IMR-90 (cell line): ENCODE measurements around the gene EXT2. TPM values are rescaled to one million over a fixed set of nuclear protein-coding genes. Genes with fewer than 3 reads are reported as not detected.

Experiments used
- ATAC-seq: fragments of 200-7000 bp; cut with Tn5 transposase; 2 replicates; pipeline ENCODE4 v1.9.1; 2020; ENCODE audit warnings: low read depth, mild to moderate bottlenecking, moderate library complexity
- BruUV-seq: library from RNA; stranded (reverse); fragments of 400-500 nt; replicated peaks from 2 replicates; lab custom pipeline; 2021; lab: Mats Ljungman, UMichigan
- CTCF ChIA-PET: fragments of 300-600 bp; formaldehyde crosslinking; extraction: SDS; loops from one replicate; lab custom pipeline; 2021; ENCODE audit warnings: antibody characterized with exemption; lab: Yijun Ruan, JAX
- POLR2A ChIA-PET: fragments of 300-600 bp; sonication (Branson Sonifier 250); formaldehyde crosslinking; loops from one replicate; lab custom pipeline; 2022; ENCODE audit warnings: antibody characterized with exemption; ENCODE audit not compliant: unreplicated experiment; lab: Charles Lee
- DNase-seq: peaks from one replicate; pipeline ENCODE4 v3.0.0; 2013
- H2AFZ ChIP-seq: replicated peaks from 2 replicates; pipeline ENCODE3; 2013; ENCODE audit warnings: low read length, mild to moderate bottlenecking; ENCODE audit not compliant: poor library complexity
- H2AK5ac ChIP-seq: 2 replicates; pipeline ENCODE4 v1.6.1; 2013; ENCODE audit warnings: low read depth, low read length, inconsistent platforms
- H2AK9ac ChIP-seq: replicated peaks from 2 replicates; pipeline ENCODE3; 2013; ENCODE audit warnings: mild to moderate bottlenecking, low read depth, low read length, moderate library complexity; ENCODE audit not compliant: poor library complexity
- H2BK120ac ChIP-seq: 2 replicates; pipeline ENCODE4 v1.6.1; 2013; ENCODE audit warnings: low read depth, low read length, inconsistent platforms
- H2BK15ac ChIP-seq: 3 replicates; pipeline ENCODE4 v1.6.1; 2013; ENCODE audit warnings: low read depth, low read length, inconsistent platforms
- H2BK20ac ChIP-seq: 2 replicates; pipeline ENCODE4 v1.6.1; 2013; ENCODE audit warnings: low read depth, mild to moderate bottlenecking, inconsistent platforms, low read length, moderate library complexity
- H2BK5ac ChIP-seq: 2 replicates; pipeline ENCODE4 v1.6.1; 2013; ENCODE audit warnings: mild to moderate bottlenecking, low read depth, low read length, inconsistent platforms; ENCODE audit not compliant: poor library complexity, severe bottlenecking
- H3K14ac ChIP-seq: replicated peaks from 2 replicates; pipeline ENCODE4 v1.6.1; 2013; ENCODE audit warnings: low read depth, low read length, inconsistent platforms
- H3K18ac ChIP-seq: 2 replicates; pipeline ENCODE4 v1.6.1; 2013; ENCODE audit warnings: low read depth, low read length, control low read depth
- H3K23ac ChIP-seq: 2 replicates; pipeline ENCODE4 v1.6.1; 2013; ENCODE audit warnings: low read depth, low read length, inconsistent platforms
- H3K27ac ChIP-seq: 2 replicates; pipeline ENCODE4 v1.5.1; 2013; ENCODE audit warnings: mild to moderate bottlenecking, control low read depth, low read length; ENCODE audit not compliant: insufficient read depth
- H3K27me3 ChIP-seq: 2 replicates; pipeline ENCODE4 v1.6.1; 2013; ENCODE audit warnings: low read length; ENCODE audit not compliant: control insufficient read depth, insufficient read depth
- H3K36me3 ChIP-seq: 2 replicates; pipeline ENCODE4 v1.6.1; 2013; ENCODE audit warnings: low read length, mixed read lengths; ENCODE audit not compliant: control insufficient read depth, insufficient read depth
- H3K4ac ChIP-seq: 2 replicates; pipeline ENCODE4 v1.6.1; 2013; ENCODE audit warnings: low read depth, low read length, inconsistent platforms
- H3K4me1 ChIP-seq: 2 replicates; pipeline ENCODE4 v1.6.1; 2013; ENCODE audit warnings: low read length, mixed read lengths; ENCODE audit not compliant: control insufficient read depth, insufficient read depth
- H3K4me2 ChIP-seq: 2 replicates; pipeline ENCODE4 v1.6.1; 2013; ENCODE audit warnings: low read depth, mild to moderate bottlenecking, control low read depth, low read length, moderate library complexity
- H3K4me3 ChIP-seq: 2 replicates; pipeline ENCODE4 v1.5.1; 2013; ENCODE audit warnings: low read depth, mild to moderate bottlenecking, control low read depth, low read length, moderate library complexity; ENCODE audit not compliant: insufficient read depth
- H3K56ac ChIP-seq: 2 replicates; pipeline ENCODE4 v1.6.1; 2013; ENCODE audit warnings: low read length, inconsistent platforms; ENCODE audit not compliant: insufficient read depth; ENCODE audit errors: extremely low read depth
- H3K79me1 ChIP-seq, 2 experiments: 2 replicates each; pipeline ENCODE4 v1.6.1; 2013; ENCODE audit warnings: low read length in 2 of 2, inconsistent platforms in 1 of 2, low read depth in 1 of 2
- H3K9ac ChIP-seq: 2 replicates; pipeline ENCODE4 v1.6.1; 2013; ENCODE audit warnings: low read depth, low read length, control low read depth
- H3K9me1 ChIP-seq: 2 replicates; pipeline ENCODE4 v1.6.1; 2013; ENCODE audit warnings: low read length, inconsistent platforms; ENCODE audit not compliant: insufficient read depth
- H3K9me3 ChIP-seq: 2 replicates; pipeline ENCODE4 v1.6.1; 2013; ENCODE audit warnings: low read length; ENCODE audit not compliant: control insufficient read depth, insufficient read depth
- H4K20me1 ChIP-seq: 2 replicates; pipeline ENCODE4 v1.6.1; 2013; ENCODE audit warnings: low read length, inconsistent platforms; ENCODE audit not compliant: insufficient read depth
- H4K5ac ChIP-seq: 2 replicates; pipeline ENCODE4 v1.6.1; 2013; ENCODE audit warnings: mild to moderate bottlenecking, low read depth, low read length, control low read depth
- H4K8ac ChIP-seq, 2 experiments: 2 replicates each; pipeline ENCODE4 v1.6.1; 2013; ENCODE audit warnings: low read depth in 2 of 2, low read length in 2 of 2, control low read depth in 1 of 2, inconsistent platforms in 1 of 2
- H4K91ac ChIP-seq: 2 replicates; pipeline ENCODE4 v1.6.1; 2013; ENCODE audit warnings: low read depth, low read length, inconsistent platforms; ENCODE audit not compliant: insufficient read depth
- CEBPB ChIP-seq: IDR thresholded peaks from 2 replicates; pipeline ENCODE4 v1.6.1; 2012; ENCODE audit warnings: low read depth, low read length, improper control_type of control experiment
- MAFK ChIP-seq: IDR thresholded peaks from 2 replicates; pipeline ENCODE4 v1.6.1; 2012; ENCODE audit warnings: low read depth, low read length, improper control_type of control experiment
- WGBS, 2 experiments: methylation state at CpG; one replicate each; pipeline versions ENCODE4 v1.1.5 to v1.1.7; 2013; ENCODE audit warnings: missing lambda C conversion rate in 2 of 2; ENCODE audit not compliant: insufficient read length in 1 of 2; ENCODE audit errors: extremely low coverage in 2 of 2; 5-methylcytosine and 5-hydroxymethylcytosine counted together
- dilution Hi-C: fragments of 300-500 bp; cut with HindIII; formaldehyde crosslinking; loops from one replicate; pipeline ENCODE4 v1.14.3; 2018; ENCODE audit warnings: low sequenced_read_pairs; ENCODE audit not compliant: unreplicated experiment
- in situ Hi-C: fragments of 300-500 bp; cut with MboI; formaldehyde crosslinking; loops from 3 replicates; pipeline ENCODE4 v1.14.3; 2019; ENCODE audit warnings: low sequenced_read_pairs, inconsistent platforms, mixed read lengths
- intact Hi-C: fragments of 100-400 bp; cut with micrococcal nuclease; formaldehyde crosslinking; loops from 2 replicates; pipeline ENCODE4 v1.10.0; 2022
- polyA plus RNA-seq, 3 experiments: library from polyadenylated mRNA; depleted of rRNA; stranded (reverse); fragments of >200 nt; gene quantifications; 2 replicates each; pipeline ENCODE4 v1.2.3, GENCODE V29; 2012; ENCODE audit warnings: low replicate concordance in 1 of 3
- total RNA-seq: library from RNA; depleted of rRNA; stranded (reverse); fragments of >200 nt; gene quantifications from 2 replicates; pipeline ENCODE4 v1.2.3, GENCODE V29; 2012
- TF ChIP-seq, protein P1 (sequence below): fragments of 150-350 bp; IDR thresholded peaks from 2 replicates; pipeline ENCODE4 v1.6.1; 2017; ENCODE audit warnings: mild to moderate bottlenecking, antibody characterized with exemption, low read length, low read depth
- TF ChIP-seq, protein P2 (sequence below): conservative IDR thresholded peaks from 2 replicates; pipeline ENCODE4 v1.5.1; 2012; ENCODE audit warnings: mild to moderate bottlenecking, low read depth, low read length, improper control_type of control experiment

The EXT2 gene
- total and polyA plus RNA-seq, 2 of the 4 experiments (the other 2 are of a cell fraction): 75.0 to 85.3 TPM

DNA sequence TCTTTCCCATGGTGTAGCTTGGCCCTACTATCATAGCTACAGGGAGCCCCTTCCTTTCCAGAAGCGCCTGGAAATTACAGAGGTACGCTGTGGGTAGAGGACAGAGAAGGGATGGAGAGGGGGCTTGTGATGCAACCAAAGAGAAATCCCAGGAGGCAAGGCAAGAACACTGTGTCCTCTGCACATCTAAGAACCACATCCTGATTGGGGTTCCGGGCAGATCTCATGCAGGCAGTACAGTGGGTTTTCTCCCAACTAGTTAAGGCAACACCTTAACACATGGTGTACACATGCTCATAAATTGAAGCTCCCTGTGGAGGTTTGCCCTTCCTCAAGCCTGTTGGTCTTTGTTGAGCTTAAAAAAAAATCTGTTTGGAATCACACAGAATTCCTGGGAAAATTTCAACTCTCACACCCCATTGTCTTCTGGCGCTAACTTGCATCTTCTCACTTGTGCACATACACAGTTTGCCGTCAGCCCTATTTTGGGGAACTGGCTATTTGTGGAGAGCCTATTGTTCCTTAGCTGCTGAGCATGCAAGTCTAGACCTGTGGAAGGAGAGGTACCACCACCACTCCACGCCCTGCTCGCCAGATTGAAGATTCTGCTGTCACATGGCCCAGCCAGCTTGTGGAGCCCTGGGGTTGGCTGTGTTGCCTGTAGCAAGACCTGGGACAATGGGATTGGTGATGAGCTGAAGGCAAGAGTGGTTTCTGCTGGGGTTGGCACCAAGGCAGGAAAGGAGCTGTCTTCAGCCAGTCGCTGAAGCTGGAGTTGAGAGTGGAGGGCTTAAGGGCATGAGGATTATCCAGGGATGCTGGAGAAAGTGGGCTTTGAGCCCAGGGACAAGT lies 162.1 kb downstream of the EXT2 start (continued):
- TF ChIP-seq, protein P1, sequence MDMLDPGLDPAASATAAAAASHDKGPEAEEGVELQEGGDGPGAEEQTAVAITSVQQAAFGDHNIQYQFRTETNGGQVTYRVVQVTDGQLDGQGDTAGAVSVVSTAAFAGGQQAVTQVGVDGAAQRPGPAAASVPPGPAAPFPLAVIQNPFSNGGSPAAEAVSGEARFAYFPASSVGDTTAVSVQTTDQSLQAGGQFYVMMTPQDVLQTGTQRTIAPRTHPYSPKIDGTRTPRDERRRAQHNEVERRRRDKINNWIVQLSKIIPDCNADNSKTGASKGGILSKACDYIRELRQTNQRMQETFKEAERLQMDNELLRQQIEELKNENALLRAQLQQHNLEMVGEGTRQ: no peak

DNA sequence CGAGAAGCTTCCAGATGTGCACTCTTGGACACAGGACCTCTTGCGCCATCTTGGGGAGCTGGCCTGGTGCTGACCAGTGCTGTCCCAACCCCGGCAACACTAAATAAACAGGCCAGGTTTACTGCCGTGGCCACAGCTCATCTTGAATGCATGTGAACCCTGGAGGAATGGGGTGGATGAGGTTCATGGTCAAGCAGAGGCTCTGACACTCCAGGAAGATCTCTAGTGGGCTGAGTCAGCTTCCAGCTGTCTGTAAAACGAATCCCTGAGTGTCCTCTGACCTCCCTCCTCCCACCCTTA lies 162.7 kb downstream of the EXT2 start:
- WGBS, 2 experiments: 79% methylated on average over 2 of the region's 5 CpGs; no CpG with 5 or more reads in 1 of the 2 experiments
- Histone ChIP-seq H3K27ac (no peak overlapping the region), H3K4ac (no peak overlapping the region), H4K20me1 (no peaks in the 10 kb centered on the region), H3K4me3 (no peak overlapping the region), H2AK9ac (no peak overlapping the region), H3K4me1 (no peaks in the 10 kb centered on the region; the same call in 1 of the 2 replicates), H3K23ac (no peak overlapping the region), H3K79me1 (no peaks in the 10 kb centered on the region), H4K91ac (no peak overlapping the region), H3K9me1 (0 out of 2 replicates have a peak, but pooled peaks cover 3% of the 10 kb centered on the region), H4K8ac (no peak overlapping the region), H2BK20ac (no peak overlapping the region), H3K9ac (no peak overlapping the region), H2BK120ac (no peak overlapping the region), H3K9me3 (no peaks in the 10 kb centered on the region; the same call in 1 of the 2 replicates), H3K27me3 (peaks cover 2% of the 10 kb centered on the region; the same call in 1 of the 2 replicates), H3K18ac (no peak overlapping the region), H2AFZ (peak overlapping the region; percentile 49), H2BK15ac (no peak overlapping the region), H4K5ac (no peak overlapping the region), H3K56ac (no peak overlapping the region), H3K14ac (no peak overlapping the region), H2AK5ac (no peak overlapping the region), H3K36me3 (no peaks in the 10 kb centered on the region), H3K4me2 (no peak overlapping the region), H2BK5ac (no peak overlapping the region)
- intact Hi-C loops (loop anchor here (10.0 kb wide), 1 partner anchor 123 kb away; no protein-coding TSS in a partner anchor), dilution Hi-C loops (no loop called here), in situ Hi-C loops (no loop called here)
- peak; percentile 31 for DNase-seq
- ATAC-seq: peak; percentile 51
- TF ChIP-seq CEBPB: peak; percentile 77
- no peak for TF ChIP-seq MAFK
- TF ChIP-seq, protein P2, sequence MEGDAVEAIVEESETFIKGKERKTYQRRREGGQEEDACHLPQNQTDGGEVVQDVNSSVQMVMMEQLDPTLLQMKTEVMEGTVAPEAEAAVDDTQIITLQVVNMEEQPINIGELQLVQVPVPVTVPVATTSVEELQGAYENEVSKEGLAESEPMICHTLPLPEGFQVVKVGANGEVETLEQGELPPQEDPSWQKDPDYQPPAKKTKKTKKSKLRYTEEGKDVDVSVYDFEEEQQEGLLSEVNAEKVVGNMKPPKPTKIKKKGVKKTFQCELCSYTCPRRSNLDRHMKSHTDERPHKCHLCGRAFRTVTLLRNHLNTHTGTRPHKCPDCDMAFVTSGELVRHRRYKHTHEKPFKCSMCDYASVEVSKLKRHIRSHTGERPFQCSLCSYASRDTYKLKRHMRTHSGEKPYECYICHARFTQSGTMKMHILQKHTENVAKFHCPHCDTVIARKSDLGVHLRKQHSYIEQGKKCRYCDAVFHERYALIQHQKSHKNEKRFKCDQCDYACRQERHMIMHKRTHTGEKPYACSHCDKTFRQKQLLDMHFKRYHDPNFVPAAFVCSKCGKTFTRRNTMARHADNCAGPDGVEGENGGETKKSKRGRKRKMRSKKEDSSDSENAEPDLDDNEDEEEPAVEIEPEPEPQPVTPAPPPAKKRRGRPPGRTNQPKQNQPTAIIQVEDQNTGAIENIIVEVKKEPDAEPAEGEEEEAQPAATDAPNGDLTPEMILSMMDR: 0 out of 2 replicates have a peak, but pooled peaks have one; percentile 1
- BruUV-seq: no TSS peak
- CTCF ChIA-PET: interaction anchor here (1.0 kb wide), 1 partner anchor 10 kb away, joined by 3 read pairs; no protein-coding TSS in a partner anchor
- POLR2A ChIA-PET: no interaction called here
